IPS-15b (cell line): ENCODE data around the gene IFI30.

Source experiments
- H3K27me3 ChIP-seq: one replicate; pipeline ENCODE4 v1.6.1; 2013; ENCODE audit warnings: low read length; ENCODE audit not compliant: control insufficient read depth, insufficient read depth
- H3K36me3 ChIP-seq: one replicate; pipeline ENCODE4 v1.6.1; 2013; ENCODE audit warnings: low read length; ENCODE audit not compliant: control insufficient read depth, insufficient read depth
- H3K4me1 ChIP-seq: one replicate; pipeline ENCODE4 v1.6.1; 2013; ENCODE audit warnings: mild to moderate bottlenecking, low read length; ENCODE audit not compliant: control insufficient read depth, insufficient read depth
- H3K4me3 ChIP-seq: one replicate; pipeline ENCODE4 v1.5.1; 2013; ENCODE audit warnings: low read depth, low read length
- H3K9ac ChIP-seq: one replicate; pipeline ENCODE4 v1.6.1; 2013; ENCODE audit warnings: low read depth, mild to moderate bottlenecking, low read length
- H3K9me3 ChIP-seq: one replicate; pipeline ENCODE4 v1.6.1; 2013; ENCODE audit warnings: mild to moderate bottlenecking, low read length; ENCODE audit not compliant: control insufficient read depth, insufficient read depth

IFI30 gene

GRCh38 chr19:18211683-18212082 is 38.1 kb downstream of the IFI30 start:
- Histone ChIP-seq H3K4me1 (peaks cover 4% of the 10 kb centered on the region), H3K27me3 (no peaks in the 10 kb centered on the region), H3K9ac (no peak overlapping the region), H3K9me3 (no peaks in the 10 kb centered on the region), H3K4me3 (no peak overlapping the region), H3K36me3 (peaks cover 2% of the 10 kb centered on the region)

GRCh38 chr19:18214779-18215433 is 41.3 kb downstream of the IFI30 start:
- Histone ChIP-seq H3K36me3 (peaks cover 2% of the 10 kb centered on the region), H3K9ac (no peak overlapping the region), H3K27me3 (peaks cover 1% of the 10 kb centered on the region), H3K9me3 (no peaks in the 10 kb centered on the region), H3K4me1 (no peaks in the 10 kb centered on the region), H3K4me3 (no peak overlapping the region)

GRCh38 chr19:18216789-18217188 is 43.2 kb downstream of the IFI30 start:
- Histone ChIP-seq H3K9ac (no peak overlapping the region), H3K4me1 (peaks cover 2% of the 10 kb centered on the region), H3K27me3 (peaks cover 2% of the 10 kb centered on the region), H3K36me3 (no peaks in the 10 kb centered on the region), H3K9me3 (no peaks in the 10 kb centered on the region), H3K4me3 (no peak overlapping the region)

- Histone ChIP-seq H3K27me3 (peaks cover 2% of the 10 kb centered on the region), H3K36me3 (no peaks in the 10 kb centered on the region), H3K4me1 (peaks cover 2% of the 10 kb centered on the region), H3K9ac (no peak overlapping the region), H3K4me3 (no peak overlapping the region), H3K9me3 (no peaks in the 10 kb centered on the region)
Measured at GRCh38 chr19:18218159-18218558, 44.5 kb downstream of the IFI30 start.

GRCh38 chr19:18218600-18218999 is 45.0 kb downstream of the IFI30 start:
- Histone ChIP-seq H3K4me3 (no peak overlapping the region), H3K4me1 (peaks cover 2% of the 10 kb centered on the region), H3K27me3 (peaks cover 2% of the 10 kb centered on the region), H3K9me3 (no peaks in the 10 kb centered on the region), H3K36me3 (no peaks in the 10 kb centered on the region), H3K9ac (no peak overlapping the region)

GRCh38 chr19:18219911-18220631 is 46.5 kb downstream of the IFI30 start:
- H3K4me3 ChIP-seq, result peak overlapping the region; percentile 42
- H3K36me3 ChIP-seq, result no peaks in the 10 kb centered on the region
- H3K9ac ChIP-seq, result no peak overlapping the region
- H3K27me3 ChIP-seq, result peaks cover 4% of the 10 kb centered on the region
- H3K9me3 ChIP-seq, result no peaks in the 10 kb centered on the region
- H3K4me1 ChIP-seq, result peaks cover 2% of the 10 kb centered on the region

GRCh38 chr19:18220632-18221275 is 47.1 kb downstream of the IFI30 start:
- Histone ChIP-seq H3K4me3 (peak overlapping the region; percentile 42), H3K27me3 (peaks cover 11% of the 10 kb centered on the region), H3K9ac (peak overlapping the region; percentile 12)

GRCh38 chr19:18221815-18222725 is 48.5 kb downstream of the IFI30 start:
- peaks cover 4% of the 10 kb centered on the region for H3K4me1 ChIP-seq
- no peaks in the 10 kb centered on the region for H3K36me3 ChIP-seq
- peaks cover 19% of the 10 kb centered on the region for H3K27me3 ChIP-seq
- H3K9me3 ChIP-seq, result no peaks in the 10 kb centered on the region
- H3K4me3 ChIP-seq, result no peak overlapping the region
- no peak overlapping the region for H3K9ac ChIP-seq

More at GRCh38 chr19:18220632-18221275, 47.1 kb downstream of the IFI30 start:
- Histone ChIP-seq H3K4me1 (peaks cover 4% of the 10 kb centered on the region), H3K9me3 (no peaks in the 10 kb centered on the region), H3K36me3 (no peaks in the 10 kb centered on the region)

GRCh38 chr19:18223860-18224524 is 50.4 kb downstream of the IFI30 start:
- peak overlapping the region; percentile 94 for H3K9ac ChIP-seq

GRCh38 chr19:18224525-18225354 is 51.1 kb downstream of the IFI30 start:
- Histone ChIP-seq H3K9me3 (no peaks in the 10 kb centered on the region), H3K27me3 (peaks cover 20% of the 10 kb centered on the region), H3K36me3 (no peaks in the 10 kb centered on the region), H3K9ac (peak overlapping the region; percentile 94), H3K4me1 (peaks cover 4% of the 10 kb centered on the region), H3K4me3 (peak overlapping the region; percentile 95)

More at GRCh38 chr19:18223860-18224524, 50.4 kb downstream of the IFI30 start:
- no peaks in the 10 kb centered on the region for H3K9me3 ChIP-seq
- H3K4me3 ChIP-seq, result peak overlapping the region; percentile 95
- no peaks in the 10 kb centered on the region for H3K36me3 ChIP-seq
- H3K4me1 ChIP-seq, result peaks cover 4% of the 10 kb centered on the region
- peaks cover 20% of the 10 kb centered on the region for H3K27me3 ChIP-seq
